Chondrocyte (in vitro differentiated cells): ENCODE results near the gene ANKK1. TPM values are rescaled to one million over a fixed set of nuclear protein-coding genes. Genes with fewer than 3 reads are reported as not detected.

Experiments
- DNase-seq: peaks from one replicate; pipeline ENCODE4 v3.0.0; 2021; ENCODE audit warnings: mixed read lengths, low spot score
- H3K27ac Mint-ChIP-seq: one replicate; pipeline ENCODE4 v1.8.0; 2021; ENCODE audit warnings: mild to moderate bottlenecking, moderate library complexity, mixed read lengths; ENCODE audit not compliant: unreplicated experiment
- H3K27me3 Mint-ChIP-seq: 2 replicates; pipeline ENCODE4 v1.8.0; 2021; ENCODE audit warnings: low read depth, mixed read lengths
- H3K36me3 Mint-ChIP-seq: 2 replicates; pipeline ENCODE4 v1.8.0; 2021; ENCODE audit warnings: low read depth, mixed read lengths
- H3K4me1 Mint-ChIP-seq: 2 replicates; pipeline ENCODE4 v1.8.0; 2021; ENCODE audit warnings: low read depth, mild to moderate bottlenecking, mixed read lengths
- H3K4me3 Mint-ChIP-seq: one replicate; pipeline ENCODE4 v1.8.0; 2021; ENCODE audit warnings: mild to moderate bottlenecking, moderate library complexity, mixed read lengths; ENCODE audit not compliant: unreplicated experiment
- H3K9me3 Mint-ChIP-seq: 2 replicates; pipeline ENCODE4 v1.8.0; 2021; ENCODE audit warnings: low read depth, mixed read lengths
- long read RNA-seq: library from polyadenylated mRNA; stranded (forward); transcript quantifications from one replicate; pipeline ENCODE4 v2.0.0, GENCODE V29; 2021
- total RNA-seq: library from RNA; stranded (reverse); gene quantifications from 3 replicates; pipeline ENCODE4 v1.2.1, GENCODE V29; 2021
- TF ChIP-seq, protein P1 (sequence below): fragments of 200-600 bp; sonication (generic); IDR thresholded peaks from 2 replicates; pipeline ENCODE4 v1.5.0; 2021; ENCODE audit warnings: antibody characterized with exemption, mild to moderate bottlenecking, moderate library complexity

The ANKK1 gene, protein sequence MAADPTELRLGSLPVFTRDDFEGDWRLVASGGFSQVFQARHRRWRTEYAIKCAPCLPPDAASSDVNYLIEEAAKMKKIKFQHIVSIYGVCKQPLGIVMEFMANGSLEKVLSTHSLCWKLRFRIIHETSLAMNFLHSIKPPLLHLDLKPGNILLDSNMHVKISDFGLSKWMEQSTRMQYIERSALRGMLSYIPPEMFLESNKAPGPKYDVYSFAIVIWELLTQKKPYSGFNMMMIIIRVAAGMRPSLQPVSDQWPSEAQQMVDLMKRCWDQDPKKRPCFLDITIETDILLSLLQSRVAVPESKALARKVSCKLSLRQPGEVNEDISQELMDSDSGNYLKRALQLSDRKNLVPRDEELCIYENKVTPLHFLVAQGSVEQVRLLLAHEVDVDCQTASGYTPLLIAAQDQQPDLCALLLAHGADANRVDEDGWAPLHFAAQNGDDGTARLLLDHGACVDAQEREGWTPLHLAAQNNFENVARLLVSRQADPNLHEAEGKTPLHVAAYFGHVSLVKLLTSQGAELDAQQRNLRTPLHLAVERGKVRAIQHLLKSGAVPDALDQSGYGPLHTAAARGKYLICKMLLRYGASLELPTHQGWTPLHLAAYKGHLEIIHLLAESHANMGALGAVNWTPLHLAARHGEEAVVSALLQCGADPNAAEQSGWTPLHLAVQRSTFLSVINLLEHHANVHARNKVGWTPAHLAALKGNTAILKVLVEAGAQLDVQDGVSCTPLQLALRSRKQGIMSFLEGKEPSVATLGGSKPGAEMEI
- total RNA-seq: 0.36 TPM in 1 of 3 replicates, not detected in the others
- long read RNA-seq: 0 reads

DNA sequence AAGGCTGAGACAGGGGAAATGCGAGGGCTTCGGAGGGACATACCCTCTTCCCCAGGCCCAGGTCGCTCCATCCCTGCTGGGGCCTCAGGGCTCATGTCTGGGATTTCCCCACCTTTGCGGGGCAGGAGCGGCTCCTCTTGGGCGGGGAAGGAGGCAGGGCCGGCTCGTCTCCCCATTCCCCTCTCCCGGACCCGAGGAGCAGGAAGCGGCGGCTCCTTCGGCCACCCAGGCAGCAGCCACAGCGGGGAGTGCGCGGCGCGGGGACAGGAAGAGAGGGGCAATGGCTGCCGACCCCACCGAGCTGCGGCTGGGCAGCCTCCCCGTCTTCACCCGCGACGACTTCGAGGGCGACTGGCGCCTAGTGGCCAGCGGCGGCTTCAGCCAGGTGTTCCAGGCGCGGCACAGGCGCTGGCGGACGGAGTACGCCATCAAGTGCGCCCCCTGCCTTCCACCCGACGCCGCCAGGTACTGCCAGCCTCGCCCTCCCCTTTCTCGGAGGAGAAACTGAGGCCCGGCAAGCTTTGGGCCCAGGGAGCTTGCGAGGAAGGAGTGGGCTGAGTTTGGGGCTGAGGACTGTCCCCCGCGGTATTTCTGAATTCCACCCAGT is at the start of gene ANKK1:
Gene ANKK1 (plus strand): TSS at position 175 of the 607 bp plus-strand sequence. CDS start 106 bp downstream, at position 281.
- H3K27me3 Mint-ChIP-seq: peaks cover 5% of the 10 kb centered on the region
- TF ChIP-seq, protein P1, sequence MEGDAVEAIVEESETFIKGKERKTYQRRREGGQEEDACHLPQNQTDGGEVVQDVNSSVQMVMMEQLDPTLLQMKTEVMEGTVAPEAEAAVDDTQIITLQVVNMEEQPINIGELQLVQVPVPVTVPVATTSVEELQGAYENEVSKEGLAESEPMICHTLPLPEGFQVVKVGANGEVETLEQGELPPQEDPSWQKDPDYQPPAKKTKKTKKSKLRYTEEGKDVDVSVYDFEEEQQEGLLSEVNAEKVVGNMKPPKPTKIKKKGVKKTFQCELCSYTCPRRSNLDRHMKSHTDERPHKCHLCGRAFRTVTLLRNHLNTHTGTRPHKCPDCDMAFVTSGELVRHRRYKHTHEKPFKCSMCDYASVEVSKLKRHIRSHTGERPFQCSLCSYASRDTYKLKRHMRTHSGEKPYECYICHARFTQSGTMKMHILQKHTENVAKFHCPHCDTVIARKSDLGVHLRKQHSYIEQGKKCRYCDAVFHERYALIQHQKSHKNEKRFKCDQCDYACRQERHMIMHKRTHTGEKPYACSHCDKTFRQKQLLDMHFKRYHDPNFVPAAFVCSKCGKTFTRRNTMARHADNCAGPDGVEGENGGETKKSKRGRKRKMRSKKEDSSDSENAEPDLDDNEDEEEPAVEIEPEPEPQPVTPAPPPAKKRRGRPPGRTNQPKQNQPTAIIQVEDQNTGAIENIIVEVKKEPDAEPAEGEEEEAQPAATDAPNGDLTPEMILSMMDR: peak; percentile 56

DNA sequence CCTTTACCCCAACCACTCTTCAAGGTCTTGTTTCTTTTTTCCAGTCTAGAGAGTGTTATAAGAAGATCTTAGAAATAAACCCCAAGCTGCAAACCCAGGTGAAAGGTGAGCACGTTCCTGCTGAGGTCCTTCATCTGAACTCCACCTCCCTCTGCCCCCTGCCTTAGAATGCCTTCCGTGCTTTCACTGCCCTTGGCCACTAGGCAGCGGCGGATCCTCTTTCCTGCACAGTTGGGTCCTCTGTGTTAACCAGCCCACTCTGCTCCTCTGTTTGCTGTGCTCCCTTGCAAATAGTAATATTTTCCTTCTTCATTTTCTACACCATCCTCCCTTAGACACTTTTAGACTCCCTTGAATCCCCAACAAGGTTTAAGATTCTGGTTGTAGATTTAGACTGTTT is 48.8 kb upstream of the ANKK1 start:
- Mint-ChIP-seq H3K9me3 (peaks cover 6% of the 10 kb centered on the region), H3K27me3 (no peaks in the 10 kb centered on the region), H3K4me3 (no peak overlapping the region), H3K27ac (no peak overlapping the region), H3K36me3 (peaks cover 21% of the 10 kb centered on the region), H3K4me1 (no peaks in the 10 kb centered on the region)
- DNase-seq: no peak
- TF ChIP-seq, protein P1: no peak

More for the DNA sequence above, at the start of gene ANKK1:
- DNase-seq: no peak
- Mint-ChIP-seq H3K9me3 (no peaks in the 10 kb centered on the region), H3K4me3 (no peak within 1 kb of the TSS), H3K27ac (no peak within 1 kb of the TSS), H3K36me3 (no peaks in the 10 kb centered on the region), H3K4me1 (peaks cover 6% of the 10 kb centered on the region)

DNA sequence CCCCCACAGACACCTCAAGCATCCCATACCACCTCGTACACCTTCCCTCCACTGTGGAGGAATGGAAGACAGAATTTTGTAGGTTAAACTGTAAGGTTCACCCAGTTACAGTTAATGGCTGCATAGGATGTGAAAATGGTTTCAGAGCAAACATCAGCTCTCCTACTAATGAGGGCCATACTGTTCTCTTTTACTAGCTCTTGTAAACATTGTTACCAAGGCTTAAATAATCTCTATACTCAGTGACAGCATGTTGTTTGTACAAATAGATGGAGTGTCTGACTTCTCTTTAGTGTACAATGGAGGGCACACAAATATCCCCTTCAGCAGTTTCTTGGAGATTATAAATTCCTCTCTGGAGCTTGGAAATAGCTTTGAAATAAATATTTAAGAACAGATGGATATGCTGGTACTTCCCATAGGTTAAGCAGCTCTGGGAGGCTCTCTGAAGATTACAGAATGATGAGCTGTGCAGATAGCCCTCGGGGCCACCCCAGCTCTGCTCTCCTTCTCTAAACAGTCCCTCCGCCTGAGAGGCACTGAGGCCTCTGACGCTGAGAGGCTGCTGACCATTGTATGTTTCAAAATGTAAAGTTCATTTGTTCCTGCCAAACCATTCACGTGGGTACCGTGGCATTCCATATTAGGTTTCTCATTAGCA is 47.5 kb upstream of the ANKK1 start:
- peaks cover 6% of the 10 kb centered on the region for H3K9me3 Mint-ChIP-seq
- no peaks in the 10 kb centered on the region for H3K4me1 Mint-ChIP-seq
- no peak overlapping the region for H3K27ac Mint-ChIP-seq
- no peaks in the 10 kb centered on the region for H3K27me3 Mint-ChIP-seq
- peaks cover 19% of the 10 kb centered on the region for H3K36me3 Mint-ChIP-seq
- H3K4me3 Mint-ChIP-seq: no peak overlapping the region
- TF ChIP-seq, protein P1: no peak
- no peak for DNase-seq

DNA sequence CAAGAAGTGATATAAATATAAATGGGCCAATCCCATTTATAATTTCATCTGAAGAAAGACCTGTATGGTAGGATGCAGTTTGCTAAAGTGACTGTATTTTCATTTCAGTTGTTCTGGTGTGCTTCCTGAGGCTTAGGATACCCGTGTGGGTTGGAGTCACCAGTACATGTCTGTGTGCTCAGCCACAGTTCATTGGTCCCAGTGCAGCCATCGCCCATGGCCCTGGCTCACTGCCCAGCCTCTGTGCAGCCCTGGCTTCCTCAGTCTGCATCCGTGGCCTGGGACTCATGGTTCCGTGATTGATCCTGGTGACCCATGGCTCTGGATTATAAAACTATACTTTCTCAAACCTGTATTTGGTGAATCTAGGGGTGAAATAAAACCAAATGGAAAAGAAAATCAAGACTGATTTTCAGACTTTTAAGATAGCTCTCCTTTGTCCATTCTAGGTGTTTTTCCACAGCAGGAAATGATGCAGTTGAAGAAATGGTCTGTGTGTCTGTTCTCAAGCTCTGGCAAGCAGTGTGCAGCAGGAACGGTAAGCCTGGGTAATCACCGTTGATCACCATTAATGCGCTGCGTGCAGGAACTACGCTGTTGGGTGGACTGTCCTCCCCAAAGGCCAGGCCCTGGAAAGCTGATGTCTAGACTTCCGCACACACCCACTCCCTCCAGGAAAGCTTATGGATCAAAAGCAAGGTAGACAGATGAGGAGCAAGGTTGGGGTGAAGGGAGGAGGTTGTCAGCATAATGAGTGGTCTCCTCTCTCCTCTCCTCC is 46.0 kb upstream of the ANKK1 start:
- H3K27ac Mint-ChIP-seq: no peak overlapping the region

More for the DNA sequence above, 46.0 kb upstream of the ANKK1 start:
- DNase-seq: no peak
- H3K36me3 Mint-ChIP-seq: peaks cover 14% of the 10 kb centered on the region
- H3K9me3 Mint-ChIP-seq: peaks cover 5% of the 10 kb centered on the region
- peaks cover 9% of the 10 kb centered on the region for H3K4me1 Mint-ChIP-seq
- TF ChIP-seq, protein P1: no peak
- H3K4me3 Mint-ChIP-seq: no peak overlapping the region
- H3K27me3 Mint-ChIP-seq: no peaks in the 10 kb centered on the region
